ENCODE data around the gene CTIF.

CTIF gene

GRCh38 chr18:48780913-48781162 lies 242.0 kb downstream of the CTIF start:
- DNase-seq: no peak

GRCh38 chr18:48781163-48781987 lies 242.5 kb downstream of the CTIF start:
- no peak for DNase-seq

- DNase-seq: no peak
Observed at GRCh38 chr18:48781988-48782363, 243.1 kb downstream of the CTIF start.

- no peak for DNase-seq
Observed at GRCh38 chr18:48782381-48782861, 243.6 kb downstream of the CTIF start.

- DNase-seq: no peak
Observed at GRCh38 chr18:48783616-48784520, 245.0 kb downstream of the CTIF start.

GRCh38 chr18:48784656-48785055 lies 245.8 kb downstream of the CTIF start:
- no peak for DNase-seq

- no peak for DNase-seq
Observed at GRCh38 chr18:48785091-48785614, 246.3 kb downstream of the CTIF start.

GRCh38 chr18:48785736-48786454 lies 247.1 kb downstream of the CTIF start:
- DNase-seq: no peak

- no peak for DNase-seq
Observed at GRCh38 chr18:48786455-48787202, 247.8 kb downstream of the CTIF start.

- DNase-seq: no peak
Observed at GRCh38 chr18:48787203-48788151, 248.6 kb downstream of the CTIF start.

- DNase-seq: no peak
Observed at GRCh38 chr18:48788373-48788772, 249.5 kb downstream of the CTIF start.

- DNase-seq: no peak
Observed at GRCh38 chr18:48789259-48789812, 250.5 kb downstream of the CTIF start.

- no peak for DNase-seq
Observed at GRCh38 chr18:48790226-48790863, 251.5 kb downstream of the CTIF start.

GRCh38 chr18:48790869-48791635 lies 252.2 kb downstream of the CTIF start:
- no peak for DNase-seq

GRCh38 chr18:48791636-48792105 lies 252.8 kb downstream of the CTIF start:
- no peak for DNase-seq

- no peak for DNase-seq
Observed at GRCh38 chr18:48792141-48792540, 253.3 kb downstream of the CTIF start.

- DNase-seq: no peak
Observed at GRCh38 chr18:48792611-48793380, 254.0 kb downstream of the CTIF start.

- DNase-seq: no peak
Observed at GRCh38 chr18:48794251-48794970, 255.6 kb downstream of the CTIF start.
